Neural progenitor cell (in vitro differentiated cells): Measurements from ENCODE around the gene STK26. TPM values are rescaled to one million over a fixed set of nuclear protein-coding genes. Genes with fewer than 3 reads are reported as not detected.
A peak's percentile ranks its signal among the peaks of the same experiment; 100 is the strongest.

Experiments
- DNase-seq: peaks from one replicate; pipeline ENCODE4 v3.0.0-alpha.2; 2016; ENCODE audit warnings: low spot score
- H2AFZ ChIP-seq: fragments of 200-600 bp; sonication (generic); replicated peaks from 2 replicates; pipeline ENCODE4 v1.6.1; 2016; ENCODE audit warnings: antibody characterized with exemption
- H3F3A ChIP-seq: fragments of 200-600 bp; sonication (generic); 2 replicates; pipeline ENCODE4 v1.6.1; 2016; ENCODE audit warnings: antibody characterized with exemption, low read depth
- H3K27ac ChIP-seq: fragments of 200-600 bp; sonication (generic); 2 replicates; pipeline ENCODE4 v1.5.1; 2016; ENCODE audit warnings: mild to moderate bottlenecking
- H3K27me3 ChIP-seq: fragments of 200-600 bp; sonication (generic); 2 replicates; pipeline ENCODE4 v1.6.1; 2016; ENCODE audit warnings: mild to moderate bottlenecking, moderate library complexity
- H3K36me3 ChIP-seq: fragments of 200-600 bp; sonication (generic); 2 replicates; pipeline ENCODE4 v1.5.1; 2016
- H3K4me1 ChIP-seq: fragments of 200-600 bp; sonication (generic); 2 replicates; pipeline ENCODE4 v1.6.1; 2016; ENCODE audit warnings: mixed run types
- H3K4me2 ChIP-seq: fragments of 200-600 bp; sonication (generic); 2 replicates; pipeline ENCODE4 v1.6.1; 2016
- H3K4me3 ChIP-seq: fragments of 200-600 bp; sonication (generic); 2 replicates; pipeline ENCODE4 v1.5.1; 2016
- H3K79me2 ChIP-seq: fragments of 200-600 bp; sonication (generic); 2 replicates; pipeline ENCODE4 v1.6.1; 2016; ENCODE audit warnings: low read depth
- H3K9ac ChIP-seq: fragments of 200-600 bp; sonication (generic); 2 replicates; pipeline ENCODE4 v1.6.1; 2016
- H3K9me3 ChIP-seq: fragments of 200-600 bp; sonication (generic); 2 replicates; pipeline ENCODE4 v1.5.1; 2016; ENCODE audit warnings: low read depth
- H4K20me1 ChIP-seq: fragments of 200-600 bp; sonication (generic); 2 replicates; pipeline ENCODE4 v1.6.1; 2016; ENCODE audit warnings: low read depth
- H3K27ac Mint-ChIP-seq: 3 replicates; pipeline ENCODE4 v1.8.0; 2021; ENCODE audit warnings: mixed read lengths
- H3K27me3 Mint-ChIP-seq: 2 replicates; pipeline ENCODE4 v1.8.0; 2022; ENCODE audit warnings: low read depth, mild to moderate bottlenecking, inconsistent platforms, moderate library complexity, mixed read lengths; ENCODE audit not compliant: insufficient read depth
- H3K36me3 Mint-ChIP-seq: 3 replicates; pipeline ENCODE4 v1.8.0; 2021; ENCODE audit warnings: mixed read lengths
- H3K4me1 Mint-ChIP-seq: 3 replicates; pipeline ENCODE4 v1.8.0; 2021; ENCODE audit warnings: mixed read lengths
- H3K4me3 Mint-ChIP-seq: 3 replicates; pipeline ENCODE4 v1.8.0; 2021; ENCODE audit warnings: mild to moderate bottlenecking, moderate library complexity, mixed read lengths
- H3K9me3 Mint-ChIP-seq: 3 replicates; pipeline ENCODE4 v1.8.0; 2020; ENCODE audit warnings: mixed read lengths
- CTCF ChIP-seq: fragments of 200-600 bp; sonication (generic); IDR thresholded peaks from 2 replicates; pipeline ENCODE4 v1.5.1; 2017; ENCODE audit warnings: antibody characterized with exemption, mild to moderate bottlenecking
- EZH2 ChIP-seq: fragments of 200-600 bp; sonication (generic); IDR thresholded peaks from 2 replicates; pipeline ENCODE4 v1.6.1; 2017; ENCODE audit warnings: antibody characterized with exemption, mild to moderate bottlenecking, moderate library complexity
- EZH2phosphoT487 ChIP-seq: fragments of 200-600 bp; sonication (generic); IDR thresholded peaks from 2 replicates; pipeline ENCODE4 v1.6.1; 2017; ENCODE audit warnings: antibody characterized with exemption
- total RNA-seq: library from RNA; depleted of rRNA; stranded (reverse); fragments of >200 nt; gene quantifications from 2 replicates; pipeline ENCODE4 v1.2.3, GENCODE V29; 2015; ENCODE audit warnings: low replicate concordance

The STK26 gene
- total RNA-seq, 1 donor from 2014 or later = 182 TPM

- Histone ChIP-seq H3K9ac (no peak overlapping the region), H3K79me2 (peaks cover 96% of the 10 kb centered on the region)
- TF ChIP-seq EZH2phosphoT487 (no peak), CTCF (no peak), EZH2 (no peak)
Measured at GRCh38 chrX:132034648-132035047, 11.5 kb downstream of the STK26 start.

GRCh38 chrX:132037479-132037993 lies 14.4 kb downstream of the STK26 start:
- peaks cover 38% of the 10 kb centered on the region for H3K4me1 Mint-ChIP-seq
- Histone ChIP-seq H2AFZ (no peak overlapping the region), H3K4me2 (no peak overlapping the region), H3F3A (no peaks in the 10 kb centered on the region), H3K4me3 (no peak overlapping the region), H3K36me3 (no peaks in the 10 kb centered on the region), H4K20me1 (peaks cover 44% of the 10 kb centered on the region), H3K27me3 (no peaks in the 10 kb centered on the region), H3K9ac (no peak overlapping the region), H3K9me3 (peaks cover 5% of the 10 kb centered on the region), H3K4me1 (peaks cover 36% of the 10 kb centered on the region), H3K27ac (peak overlapping the region; percentile 49), H3K79me2 (peaks cover 96% of the 10 kb centered on the region)
- peaks cover 4% of the 10 kb centered on the region for H3K36me3 Mint-ChIP-seq
- no peaks in the 10 kb centered on the region for H3K27me3 Mint-ChIP-seq
- TF ChIP-seq CTCF = no peak
- no peak for TF ChIP-seq EZH2
- TF ChIP-seq EZH2phosphoT487 = no peak
- H3K4me3 Mint-ChIP-seq = no peak overlapping the region
- DNase-seq = no peak
- no peaks in the 10 kb centered on the region for H3K9me3 Mint-ChIP-seq
- H3K27ac Mint-ChIP-seq = no peak overlapping the region

More at GRCh38 chrX:132034648-132035047, 11.5 kb downstream of the STK26 start:
- Histone ChIP-seq H4K20me1 (peaks cover 29% of the 10 kb centered on the region), H3F3A (no peaks in the 10 kb centered on the region), H3K9me3 (peaks cover 5% of the 10 kb centered on the region), H3K27me3 (no peaks in the 10 kb centered on the region), H3K4me2 (no peak overlapping the region), H3K27ac (no peak overlapping the region), H3K4me3 (no peak overlapping the region), H2AFZ (no peak overlapping the region), H3K36me3 (no peaks in the 10 kb centered on the region), H3K4me1 (peaks cover 14% of the 10 kb centered on the region)
- Mint-ChIP-seq H3K9me3 (peaks cover 2% of the 10 kb centered on the region), H3K4me1 (peaks cover 24% of the 10 kb centered on the region), H3K27ac (no peak overlapping the region), H3K4me3 (no peak overlapping the region), H3K36me3 (peaks cover 10% of the 10 kb centered on the region), H3K27me3 (no peaks in the 10 kb centered on the region)
- DNase-seq = no peak

DNA sequence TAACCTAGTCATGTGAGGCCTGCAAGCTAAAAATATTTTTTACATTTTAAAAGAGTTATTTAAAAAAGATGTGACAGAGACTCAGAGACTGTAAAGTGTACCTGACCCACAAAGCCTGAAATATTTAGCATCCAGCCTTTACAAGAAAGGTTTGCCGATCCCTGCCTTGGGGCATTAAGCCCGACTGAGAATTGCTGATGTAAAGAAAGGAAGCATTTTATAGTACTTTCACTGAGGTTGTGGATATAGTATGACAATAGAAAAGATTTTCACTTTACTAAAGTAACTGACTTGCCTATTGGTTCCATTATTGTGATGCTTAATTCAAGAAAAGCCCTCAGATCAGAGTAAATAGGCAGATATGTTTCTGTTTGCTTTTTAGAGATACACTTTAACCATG lies 17.0 kb downstream of the STK26 start:
- Mint-ChIP-seq H3K27me3 (no peaks in the 10 kb centered on the region), H3K4me3 (no peak overlapping the region), H3K36me3 (no peaks in the 10 kb centered on the region), H3K9me3 (no peaks in the 10 kb centered on the region), H3K27ac (no peak overlapping the region), H3K4me1 (peaks cover 40% of the 10 kb centered on the region)
- Histone ChIP-seq H3K27ac (no peak overlapping the region), H3K9ac (no peak overlapping the region), H3K79me2 (peaks cover 95% of the 10 kb centered on the region), H3K36me3 (no peaks in the 10 kb centered on the region), H4K20me1 (peaks cover 36% of the 10 kb centered on the region), H3K9me3 (peaks cover 5% of the 10 kb centered on the region), H3K27me3 (no peaks in the 10 kb centered on the region), H3F3A (no peaks in the 10 kb centered on the region), H2AFZ (no peak overlapping the region), H3K4me3 (no peak overlapping the region), H3K4me2 (no peak overlapping the region), H3K4me1 (peaks cover 36% of the 10 kb centered on the region)
- no peak for TF ChIP-seq EZH2phosphoT487
- TF ChIP-seq CTCF = no peak
- no peak for DNase-seq
